GM18519 (cell line): ENCODE measurements around the gene TPGS1.

Experiments
- ATAC-seq: cut with Tn5 transposase; IDR thresholded peaks from one replicate; pipeline ENCODE4 v1.9.1; 2021; ENCODE audit warnings: mild to moderate bottlenecking, moderate library complexity; ENCODE audit not compliant: unreplicated experiment, low FRiP score

Gene TPGS1, protein sequence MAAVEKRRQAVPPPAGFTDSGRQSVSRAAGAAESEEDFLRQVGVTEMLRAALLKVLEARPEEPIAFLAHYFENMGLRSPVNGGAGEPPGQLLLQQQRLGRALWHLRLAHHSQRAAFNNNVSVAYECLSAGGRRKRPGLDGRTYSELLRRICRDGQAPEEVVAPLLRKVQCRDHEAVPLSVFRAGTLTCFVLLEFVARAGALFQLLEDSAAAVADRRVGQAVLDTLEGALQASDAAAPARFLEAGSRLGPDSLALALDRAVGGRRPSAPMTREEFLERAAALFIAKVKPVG

DNA sequence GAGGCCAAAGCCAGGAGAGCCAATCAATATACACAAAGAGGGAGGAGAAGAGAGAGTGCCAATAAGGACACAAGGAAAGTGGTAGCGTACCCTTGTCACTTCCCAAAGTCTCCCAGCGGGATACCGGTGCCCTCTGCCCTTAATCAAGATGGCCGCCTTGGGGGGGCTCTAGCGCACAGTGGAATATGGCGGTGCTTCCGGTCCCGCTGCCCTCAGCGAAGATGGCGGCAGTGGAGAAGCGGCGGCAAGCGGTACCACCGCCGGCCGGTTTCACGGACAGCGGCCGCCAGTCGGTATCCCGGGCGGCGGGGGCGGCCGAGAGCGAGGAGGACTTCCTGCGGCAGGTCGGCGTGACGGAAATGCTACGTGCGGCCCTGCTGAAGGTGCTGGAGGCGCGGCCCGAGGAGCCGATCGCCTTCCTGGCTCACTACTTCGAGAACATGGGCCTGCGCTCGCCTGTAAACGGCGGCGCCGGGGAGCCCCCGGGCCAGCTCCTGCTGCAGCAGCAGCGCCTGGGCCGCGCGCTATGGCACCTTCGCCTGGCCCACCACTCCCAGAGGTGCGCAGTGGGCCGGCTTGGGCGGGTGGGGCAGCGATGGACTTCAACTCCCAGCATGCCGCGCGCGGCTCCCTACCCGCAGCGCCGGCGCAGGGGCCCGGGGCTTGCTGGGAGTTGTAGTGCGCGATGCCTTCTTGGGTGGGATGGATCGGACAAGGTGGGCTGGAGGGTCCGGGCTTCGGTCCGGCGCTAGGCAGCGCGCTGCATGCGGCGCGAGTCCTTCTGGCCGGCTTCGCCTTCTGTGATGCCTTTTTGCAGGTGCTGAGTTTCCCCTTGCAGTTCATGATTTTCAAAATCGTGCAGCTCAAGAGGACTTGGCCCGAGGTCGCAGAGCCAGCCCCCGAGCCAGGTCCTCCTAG lies at the start of gene TPGS1:
Gene TPGS1 (plus strand): TSS at position 212 of the 918 bp plus-strand sequence. CDS start 10 bp downstream, at position 222.
- ATAC-seq, result peak; percentile 33

DNA sequence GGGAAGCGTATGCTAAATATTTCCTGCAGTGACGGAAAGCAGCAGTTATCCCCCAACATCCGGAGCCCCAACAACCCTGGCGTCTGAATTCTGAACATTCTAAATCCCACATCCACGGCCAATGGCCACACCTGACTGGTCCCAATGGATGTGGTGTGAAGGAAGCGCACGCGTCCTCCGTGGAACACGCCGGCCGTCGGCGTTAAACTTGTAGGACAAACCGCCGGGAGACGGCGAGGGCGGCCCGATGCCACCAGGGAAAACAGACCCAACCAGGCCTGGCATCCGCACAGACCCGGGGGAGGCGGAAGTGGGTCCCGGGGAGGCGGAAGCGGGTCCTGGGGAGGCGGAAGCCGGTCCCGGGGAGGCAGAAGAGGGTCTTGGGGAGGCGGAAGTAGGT lies 49.7 kb upstream of the TPGS1 start:
- ATAC-seq, result no peak

DNA sequence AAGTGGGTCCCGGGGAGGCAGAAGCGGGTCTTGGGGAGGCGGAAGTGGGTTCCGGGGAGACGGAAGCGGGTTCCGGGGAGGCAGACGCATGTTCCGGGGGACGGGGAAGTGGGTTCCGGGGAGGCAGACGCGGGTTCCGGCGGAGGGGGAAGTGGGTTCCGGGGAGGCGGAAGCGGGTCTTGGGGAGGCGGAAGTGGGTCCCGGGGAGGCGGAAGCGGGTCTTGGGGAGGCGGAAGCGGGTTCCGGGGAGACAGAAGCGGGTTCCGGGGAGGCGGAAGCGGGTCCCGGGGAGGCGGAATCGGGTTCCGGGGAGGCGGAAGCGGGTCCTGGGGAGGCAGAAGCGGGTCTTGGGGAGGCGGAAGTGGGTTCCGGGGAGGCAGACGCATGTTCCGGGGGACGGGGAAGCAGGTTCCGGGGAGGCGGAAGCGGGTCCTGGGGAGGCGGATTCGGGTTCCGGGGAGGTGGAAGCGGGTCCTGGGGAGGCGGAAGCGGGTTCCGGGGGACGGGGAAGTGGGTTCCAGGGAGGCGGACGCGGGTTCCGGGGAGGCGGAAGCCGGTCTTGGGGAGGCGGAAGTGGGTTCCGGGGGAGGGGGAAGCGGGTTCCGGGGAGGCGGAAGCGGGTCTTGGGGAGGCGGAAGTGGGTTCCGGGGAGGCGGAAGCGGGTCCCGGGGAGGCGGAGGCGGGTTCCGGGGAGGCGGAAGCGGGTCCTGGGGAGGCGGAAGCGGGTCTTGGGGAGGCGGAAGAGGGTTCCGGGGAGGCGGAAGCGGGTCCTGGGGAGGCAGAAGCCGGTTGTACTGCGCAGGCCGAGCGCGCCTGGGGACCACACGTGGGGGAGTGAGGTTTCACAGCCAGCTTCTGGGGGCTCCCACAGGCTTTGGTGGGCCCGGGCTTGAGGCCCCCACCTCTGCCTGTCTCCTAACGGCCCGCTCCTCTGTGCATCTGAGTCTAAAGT lies 48.9 kb upstream of the TPGS1 start:
- no peak for ATAC-seq

DNA sequence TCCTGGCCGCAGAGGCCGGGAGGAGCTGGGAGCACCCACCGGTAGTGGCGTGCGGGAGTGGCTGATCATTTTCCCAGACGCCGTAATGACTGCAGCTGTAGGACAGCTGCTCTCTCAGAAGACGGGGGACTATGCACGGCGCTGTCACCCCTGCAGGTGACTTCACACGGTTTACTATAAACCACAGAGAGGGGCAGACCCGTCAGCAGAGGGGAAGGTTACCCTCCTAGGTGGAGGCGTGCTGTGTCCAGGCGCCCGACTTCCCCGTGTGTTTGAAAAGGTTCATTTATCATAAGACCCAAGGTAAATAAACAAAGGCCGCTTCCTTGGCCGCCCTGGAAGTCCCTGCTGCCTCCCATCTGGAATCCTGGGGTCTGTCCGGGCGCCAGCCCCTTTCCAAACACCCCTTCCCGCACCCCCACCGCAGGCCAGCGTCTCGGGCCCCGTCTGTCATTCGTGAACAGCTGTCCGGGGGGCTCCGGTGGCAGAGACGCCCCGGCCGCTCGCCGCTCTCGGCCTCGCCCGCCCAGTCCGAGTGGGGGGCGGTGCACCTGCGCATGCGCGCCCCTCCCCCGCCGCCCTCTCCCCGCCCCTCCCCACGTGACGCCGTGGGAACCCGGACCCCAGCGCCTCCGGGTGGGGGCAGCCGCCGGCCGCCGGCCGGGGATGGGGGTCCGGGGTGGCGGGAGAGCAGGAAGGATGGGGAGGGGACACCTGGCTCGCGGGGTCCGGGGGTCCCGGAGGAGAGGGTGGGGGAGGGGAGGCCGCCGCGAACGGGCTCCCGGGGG lies 47.4 kb upstream of the TPGS1 start:
- no peak for ATAC-seq

DNA sequence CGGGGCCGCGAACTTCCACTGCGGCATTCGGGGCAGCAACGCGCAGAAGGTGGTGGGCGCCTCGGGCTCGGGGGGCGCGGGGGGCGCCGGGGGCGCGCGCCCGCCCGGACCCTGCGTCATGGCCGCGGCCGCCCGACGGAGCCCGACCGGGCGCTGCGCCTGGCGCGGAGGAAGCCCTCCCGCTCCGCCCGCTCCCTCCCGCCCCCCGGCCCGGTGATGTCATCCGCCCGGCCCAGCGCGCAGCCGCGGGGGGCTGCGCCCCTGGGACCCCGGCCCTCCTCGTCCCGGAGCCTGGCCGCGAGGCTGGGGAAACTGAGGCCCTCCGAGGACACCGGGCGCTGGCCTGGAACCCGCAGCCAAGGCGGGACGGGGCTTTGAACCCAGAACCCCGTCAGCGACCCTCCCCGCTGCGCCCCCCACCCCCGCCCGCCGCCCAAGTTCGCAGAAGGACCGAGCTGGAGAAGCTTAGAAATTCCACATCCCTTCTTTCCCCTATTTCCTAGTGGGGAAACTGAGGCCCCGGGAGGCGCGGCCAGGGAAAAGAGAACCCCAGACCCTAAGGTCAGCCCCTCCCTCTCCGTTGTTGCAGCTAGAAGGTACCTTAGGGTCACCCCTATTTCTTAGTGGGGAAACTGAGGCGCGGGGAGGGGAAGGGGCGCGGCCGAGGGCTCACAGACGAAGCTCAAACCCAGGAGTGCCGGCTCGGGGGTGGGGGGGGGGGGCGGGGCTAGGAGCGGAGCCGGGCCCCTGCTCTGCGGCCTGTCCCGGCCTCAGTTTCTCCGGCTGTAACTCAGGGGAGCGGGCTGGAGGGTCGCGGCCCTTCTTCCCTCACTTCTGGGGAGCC lies 46.2 kb upstream of the TPGS1 start, which contains the start of gene SHC2:
Gene SHC2 (minus strand): TSS at position 157 of the 844 bp plus-strand sequence. CDS start 37 bp downstream, at position 120.
- ATAC-seq, result no peak

DNA sequence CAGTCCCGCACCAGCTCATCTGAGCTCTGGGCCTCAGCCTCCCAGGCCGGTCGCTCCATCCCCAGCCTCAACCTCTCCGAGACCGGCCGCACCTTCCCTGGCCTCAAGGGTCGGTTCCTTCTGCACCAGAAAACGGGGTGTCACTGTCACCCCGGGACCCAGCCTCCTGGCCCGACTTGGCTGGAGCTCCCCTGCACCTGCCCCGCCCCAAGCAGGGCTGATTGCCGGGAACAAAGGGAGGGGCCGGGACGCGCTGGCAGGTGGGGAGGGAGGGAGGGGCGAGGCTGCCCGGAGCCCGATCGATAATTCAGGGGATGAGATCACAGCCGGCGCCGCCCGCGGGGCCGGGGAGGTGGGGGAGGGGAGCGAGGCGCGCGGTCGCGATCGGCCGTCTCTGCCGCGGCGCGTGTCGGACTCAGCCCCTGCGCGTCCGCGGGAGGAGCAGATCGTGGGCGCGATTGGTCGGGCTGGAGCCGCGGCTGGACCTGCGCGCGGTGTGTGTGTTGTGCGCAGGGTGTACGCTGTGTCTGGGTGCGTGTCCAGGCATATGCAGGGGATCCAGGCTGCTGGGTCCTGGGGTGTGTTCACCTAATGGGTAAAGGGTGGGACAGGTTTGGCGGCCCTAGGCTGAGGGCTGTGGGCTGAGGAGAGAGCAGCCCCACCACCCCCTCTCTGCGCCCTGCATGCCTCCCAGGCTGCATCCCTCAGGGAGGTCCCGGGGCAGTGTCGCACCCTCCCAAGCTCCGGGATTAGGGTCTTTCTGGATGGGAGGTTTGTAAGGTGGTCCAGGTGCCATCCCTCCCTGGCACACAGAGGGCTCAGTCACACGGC lies 45.4 kb upstream of the TPGS1 start:
- ATAC-seq, result no peak

DNA sequence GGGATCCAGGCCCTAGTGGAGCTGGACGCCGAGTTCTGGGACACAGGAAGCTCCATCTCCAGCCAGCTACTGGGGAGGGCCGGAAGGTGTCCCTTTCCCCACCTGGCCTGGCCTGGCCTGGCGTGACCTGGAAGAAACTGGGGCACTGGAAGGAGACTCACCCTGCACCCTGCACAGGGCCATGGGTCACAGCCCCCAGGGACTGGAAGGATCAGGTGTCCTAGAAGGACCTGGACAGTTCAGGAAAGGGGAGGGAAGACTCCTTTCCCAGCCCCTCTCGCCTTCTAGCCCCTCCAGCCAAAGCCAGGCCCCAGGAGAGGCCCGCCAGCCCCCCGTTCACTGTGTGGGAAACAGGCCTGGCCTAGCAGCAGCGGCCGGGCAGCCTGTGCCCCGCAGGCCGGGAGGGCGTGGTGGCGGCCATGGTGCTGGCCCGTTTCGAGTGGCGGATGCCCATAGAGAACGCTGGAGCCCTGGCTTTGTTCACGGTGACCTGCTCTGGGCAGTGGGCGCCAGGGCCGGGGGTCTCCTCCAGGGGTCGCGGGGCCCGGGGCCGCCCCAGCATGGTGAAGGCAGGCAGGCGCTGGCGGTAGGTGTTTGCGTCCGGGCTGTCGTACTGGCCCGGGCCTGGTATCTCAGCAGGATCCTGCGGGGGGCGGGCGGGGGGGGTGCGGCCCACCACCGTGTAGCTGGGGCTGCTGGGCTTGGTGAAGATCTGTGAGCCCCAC lies 43.7 kb upstream of the TPGS1 start:
- no peak for ATAC-seq

DNA sequence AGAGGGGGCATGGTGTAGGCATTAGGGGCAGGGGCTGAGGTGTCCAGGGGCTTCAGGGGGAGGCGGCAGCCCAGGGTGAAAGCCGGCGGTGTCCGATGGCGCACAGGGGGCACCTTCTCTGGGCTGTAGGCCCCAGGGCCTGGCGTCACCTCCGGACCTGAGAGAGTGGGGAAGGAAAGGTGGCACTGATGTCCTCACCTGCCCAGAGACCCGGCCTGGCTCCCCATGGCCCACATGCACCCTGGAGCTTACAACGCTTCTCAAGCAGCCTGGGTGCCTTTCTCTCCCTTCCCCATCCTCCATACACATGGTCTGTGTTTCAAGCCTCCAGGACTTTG lies 43.1 kb upstream of the TPGS1 start:
- ATAC-seq, result no peak

DNA sequence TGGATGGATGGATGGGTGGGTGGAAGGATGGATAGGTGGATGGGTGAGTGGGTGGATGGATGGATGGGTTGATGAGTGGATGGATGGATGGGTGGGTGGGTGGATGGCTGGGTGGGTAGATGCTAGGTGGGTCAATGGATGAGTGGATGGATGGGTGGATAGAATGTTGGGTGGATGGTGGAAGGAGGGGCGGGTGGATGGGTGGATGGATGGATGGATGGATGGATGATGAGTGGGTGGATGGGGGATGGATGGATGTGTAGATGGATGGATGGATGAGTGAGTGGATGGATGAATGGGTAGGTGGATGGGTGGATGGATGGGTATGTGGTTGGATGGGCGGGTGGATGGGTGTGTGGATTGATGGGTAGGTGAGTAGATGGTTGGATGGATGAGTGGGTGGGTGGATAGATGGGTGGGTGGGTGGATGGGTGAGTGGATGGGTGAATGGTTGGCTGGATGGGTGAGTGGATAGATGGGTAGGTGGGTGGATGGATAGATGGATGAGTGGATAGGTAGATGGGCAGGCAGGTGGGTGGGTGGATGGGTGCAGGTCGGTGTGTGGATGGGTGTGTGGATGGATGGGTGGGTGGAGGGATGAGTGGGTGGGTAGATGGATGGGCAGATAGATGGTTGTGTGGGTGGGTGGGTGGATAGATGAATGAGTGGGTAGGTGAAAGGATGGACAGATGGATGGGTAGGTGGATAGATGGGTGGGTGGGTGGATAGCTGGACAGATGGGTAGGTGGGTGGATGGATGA lies 42.1 kb upstream of the TPGS1 start:
- ATAC-seq, result no peak

DNA sequence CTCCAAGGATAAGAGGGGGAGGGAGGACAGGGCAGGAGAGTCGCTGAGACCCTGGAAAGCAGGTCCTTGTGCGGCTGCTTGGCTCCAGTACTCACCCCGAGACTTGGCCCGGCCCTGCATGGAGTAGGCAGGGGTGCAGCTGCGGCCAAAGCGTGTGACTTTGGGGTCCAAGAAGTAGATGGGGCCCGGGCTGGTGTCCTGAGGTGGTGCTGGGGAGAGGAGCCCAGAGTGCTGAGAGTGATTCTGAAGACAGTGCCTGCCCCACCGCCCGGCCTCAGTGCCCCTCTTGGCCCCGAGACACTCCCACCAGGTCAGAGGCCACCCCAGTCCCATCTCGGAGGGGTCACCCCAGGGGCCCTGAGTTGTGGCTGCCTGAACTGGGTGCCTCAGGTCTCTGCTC lies 39.7 kb upstream of the TPGS1 start:
- ATAC-seq, result no peak

DNA sequence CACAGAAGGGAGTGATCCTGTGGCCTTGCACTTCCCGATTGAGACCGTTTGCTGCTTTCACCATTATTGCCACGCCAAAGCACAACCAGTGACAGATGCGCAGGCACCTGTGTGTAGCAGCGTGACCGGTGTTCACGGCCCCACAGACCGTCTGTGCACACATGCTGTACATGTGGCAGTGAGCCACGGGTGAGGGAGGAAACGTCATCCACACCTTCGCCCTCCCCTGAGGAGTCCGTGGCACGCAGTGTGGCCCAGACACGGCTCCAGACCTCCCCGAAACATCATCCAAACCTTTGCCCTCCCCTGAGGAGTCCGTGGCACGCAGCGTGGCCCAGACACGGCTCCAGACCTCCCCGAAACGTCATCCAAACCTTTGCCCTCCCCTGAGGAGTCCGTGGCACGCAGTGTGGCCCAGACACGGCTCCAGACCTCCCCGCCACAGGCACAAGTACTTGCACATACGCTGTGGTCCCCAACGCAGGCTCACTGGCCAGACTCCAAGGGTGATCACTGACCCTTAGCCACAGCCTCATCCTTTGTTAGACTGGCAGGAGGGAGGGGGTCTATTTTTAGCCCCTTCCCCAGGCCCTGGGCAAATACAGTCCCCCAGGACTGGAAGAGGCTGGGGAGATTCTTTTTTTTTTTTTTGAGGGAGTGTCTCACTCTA lies 38.6 kb upstream of the TPGS1 start:
- no peak for ATAC-seq

DNA sequence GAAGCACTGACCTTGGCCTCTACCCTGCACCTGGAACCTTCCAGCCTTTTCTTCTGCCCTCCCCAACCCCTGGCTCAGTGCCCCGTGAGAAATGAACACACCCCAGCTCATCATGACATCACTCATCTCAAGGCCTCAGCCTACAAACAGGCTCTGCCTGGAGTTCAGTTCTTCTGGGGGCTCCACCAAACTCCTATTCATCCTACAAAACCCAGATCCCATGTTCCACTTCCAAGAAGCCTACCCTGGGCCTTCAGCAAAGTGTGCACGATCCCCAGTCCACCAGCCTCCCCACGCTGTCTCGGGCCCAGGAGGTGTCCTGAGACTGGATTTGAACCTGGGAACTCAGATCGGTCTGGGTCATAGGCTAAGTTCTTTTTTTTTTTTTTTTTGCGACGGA lies 37.5 kb upstream of the TPGS1 start:
- no peak for ATAC-seq

DNA sequence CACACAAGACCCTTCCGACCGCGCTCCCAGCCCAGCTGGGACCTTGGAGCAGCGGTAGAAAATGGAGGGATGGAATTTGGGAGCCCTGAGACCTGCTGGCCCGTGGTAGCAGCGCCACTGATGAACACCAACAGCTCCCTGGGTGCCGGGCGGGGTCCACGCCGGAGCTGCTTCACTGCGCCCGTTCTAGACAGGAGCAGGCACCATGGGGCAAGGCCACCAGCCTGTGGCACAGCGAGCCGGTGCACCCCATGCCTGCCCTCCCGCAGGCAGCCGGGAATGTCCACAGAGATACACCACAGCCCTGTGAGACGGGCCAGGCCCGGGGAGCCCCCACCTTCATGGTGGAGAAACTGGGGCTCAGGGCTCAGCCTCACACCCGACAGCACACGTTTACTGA lies 36.6 kb upstream of the TPGS1 start:
- no peak for ATAC-seq

DNA sequence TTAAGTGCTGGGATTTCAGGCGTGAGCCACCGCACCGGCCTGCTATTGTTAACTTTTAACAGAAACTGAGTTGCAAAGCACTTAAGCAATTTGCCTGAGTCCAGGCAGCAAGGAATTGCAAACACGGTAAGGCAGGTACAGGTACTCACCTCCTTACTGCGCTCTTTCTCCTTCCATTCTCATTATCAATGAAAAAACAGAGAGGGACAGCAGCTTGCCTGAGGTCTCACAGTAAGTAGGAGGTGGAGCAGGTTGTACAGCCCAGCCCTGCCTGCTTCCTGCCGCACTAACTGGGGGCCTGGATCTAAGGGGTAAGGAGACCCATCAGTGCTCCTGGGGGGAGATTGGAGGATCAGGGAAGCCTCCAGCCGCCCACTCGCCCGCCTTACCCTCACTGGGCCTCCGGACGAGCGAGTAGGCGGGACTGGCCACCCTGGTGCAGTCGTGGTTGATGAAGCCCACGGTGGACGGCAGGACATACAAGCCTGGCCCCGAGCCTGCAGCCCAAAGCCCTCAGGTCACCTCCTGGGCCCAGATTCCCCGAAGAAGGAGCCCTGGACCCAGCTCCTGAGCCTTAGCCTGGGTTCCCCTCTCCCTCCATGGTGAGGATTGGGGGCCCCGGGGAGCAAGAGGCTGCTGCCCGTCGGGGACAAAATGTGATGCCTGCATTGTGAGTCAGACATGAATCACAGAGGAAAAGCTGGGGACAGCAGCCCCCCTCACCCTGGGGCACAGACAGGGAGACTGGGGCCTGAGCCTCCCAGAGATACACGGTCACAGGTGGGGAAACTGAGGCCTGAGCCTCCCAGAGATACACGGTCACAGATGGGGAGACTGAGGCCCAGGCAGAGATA lies 35.1 kb upstream of the TPGS1 start:
- ATAC-seq, result no peak
